ENCODE measurements around the gene CPA2. TPM values are rescaled to one million over a fixed set of nuclear protein-coding genes. Genes with fewer than 3 reads are reported as not detected.
A peak's percentile ranks its signal among the peaks of the same experiment; 100 is the strongest.

The CPA2 gene
- total and polyA plus RNA-seq, 11 donors: 0.17 to 1.1 (median 0.79) TPM; not detected in 6

DNA sequence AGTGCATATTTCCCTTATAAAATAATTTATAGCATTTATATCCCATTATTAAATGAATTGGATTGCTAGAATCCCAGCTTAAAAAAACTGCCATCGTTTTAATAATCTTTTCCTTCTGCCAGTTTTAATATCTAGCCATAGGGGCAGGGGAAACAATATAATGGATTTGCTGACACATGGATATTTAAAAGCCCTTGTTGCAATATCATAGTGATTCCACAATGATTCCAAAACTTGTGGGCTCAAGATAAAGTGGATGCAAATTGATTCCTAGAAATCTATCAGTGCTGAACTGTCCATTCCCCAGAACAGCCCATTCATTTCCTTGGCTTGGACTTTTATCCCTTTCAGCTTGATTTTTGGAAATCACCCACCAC is 2.6 kb downstream of the CPA2 start:
- 82 to 94% (median 88%) methylated on average over 1 of the region's 1 CpG for WGBS, 4 donors
- no peak overlapping the region for H3K4me3 ChIP-seq
- H3K27ac ChIP-seq: no peak overlapping the region
- intact Hi-C loops (cut with DNase I): no loop called here
- ATAC-seq (no peak), DNase-seq (no peak)
- peaks cover 0 to 9% (median 0%) of the 10 kb centered on the region in 9 donors for H3K27me3 ChIP-seq
- peaks cover 0 to 21% (median 2%) of the 10 kb centered on the region in 12 donors for H3K4me1 ChIP-seq
- H3K9me3 ChIP-seq: no peaks in the 10 kb centered on the region
- no peaks in the 10 kb centered on the region for H3K36me3 ChIP-seq
- TF ChIP-seq, protein P1, sequence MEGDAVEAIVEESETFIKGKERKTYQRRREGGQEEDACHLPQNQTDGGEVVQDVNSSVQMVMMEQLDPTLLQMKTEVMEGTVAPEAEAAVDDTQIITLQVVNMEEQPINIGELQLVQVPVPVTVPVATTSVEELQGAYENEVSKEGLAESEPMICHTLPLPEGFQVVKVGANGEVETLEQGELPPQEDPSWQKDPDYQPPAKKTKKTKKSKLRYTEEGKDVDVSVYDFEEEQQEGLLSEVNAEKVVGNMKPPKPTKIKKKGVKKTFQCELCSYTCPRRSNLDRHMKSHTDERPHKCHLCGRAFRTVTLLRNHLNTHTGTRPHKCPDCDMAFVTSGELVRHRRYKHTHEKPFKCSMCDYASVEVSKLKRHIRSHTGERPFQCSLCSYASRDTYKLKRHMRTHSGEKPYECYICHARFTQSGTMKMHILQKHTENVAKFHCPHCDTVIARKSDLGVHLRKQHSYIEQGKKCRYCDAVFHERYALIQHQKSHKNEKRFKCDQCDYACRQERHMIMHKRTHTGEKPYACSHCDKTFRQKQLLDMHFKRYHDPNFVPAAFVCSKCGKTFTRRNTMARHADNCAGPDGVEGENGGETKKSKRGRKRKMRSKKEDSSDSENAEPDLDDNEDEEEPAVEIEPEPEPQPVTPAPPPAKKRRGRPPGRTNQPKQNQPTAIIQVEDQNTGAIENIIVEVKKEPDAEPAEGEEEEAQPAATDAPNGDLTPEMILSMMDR (IDR thresholded peaks at IDR 0.05): no peak
- TF ChIP-seq POLR2A (IDR thresholded peaks at IDR 0.05): no peak

DNA sequence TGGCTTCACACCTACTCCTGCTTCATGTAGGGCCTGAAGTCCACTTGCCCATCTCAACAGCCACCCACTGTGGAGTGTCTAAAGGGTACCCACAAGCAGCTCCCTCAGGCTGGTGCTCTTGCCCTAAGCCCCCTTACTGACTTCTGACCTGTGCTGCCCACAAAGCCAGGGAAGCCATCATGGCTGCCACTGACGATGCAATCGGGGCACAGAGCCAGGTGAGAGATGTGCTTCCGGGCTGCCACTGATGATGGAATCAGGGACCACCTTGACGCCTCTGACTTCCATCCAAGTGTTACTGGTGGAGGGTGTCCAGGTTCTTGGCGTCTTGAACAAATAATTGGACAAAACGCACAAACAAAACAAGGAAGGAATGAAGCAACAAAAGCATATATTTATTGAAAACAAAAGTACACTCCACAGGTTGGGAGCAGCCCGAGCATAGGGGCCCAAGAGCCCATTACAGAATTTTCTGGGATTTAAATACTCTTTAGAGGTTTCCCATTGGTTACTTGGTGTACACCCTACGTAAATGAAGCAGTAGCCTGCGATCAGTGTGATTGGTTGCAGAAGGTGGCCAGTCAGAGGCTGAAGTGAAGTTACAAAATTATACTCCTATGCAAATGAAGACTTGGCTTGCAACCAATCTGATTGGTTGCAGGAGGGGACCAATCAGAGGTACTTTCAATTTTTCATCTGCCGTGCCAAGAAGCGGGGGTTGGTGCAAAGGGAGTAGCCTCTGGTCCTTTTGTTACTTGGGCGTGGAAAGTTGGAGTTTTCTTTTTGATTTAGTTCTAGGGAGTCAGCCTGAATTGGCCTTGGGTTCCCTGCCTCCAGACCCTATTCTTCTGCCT is 4.5 kb downstream of the CPA2 start:
- no peak for ATAC-seq
- Histone ChIP-seq H3K4me3 (no peak overlapping the region), H3K9me3 (no peaks in the 10 kb centered on the region), H3K27ac (no peak overlapping the region), H3K36me3 (no peaks in the 10 kb centered on the region), H3K27me3 (peaks cover 0 to 25% (median 0%) of the 10 kb centered on the region in 9 donors), H3K4me1 (peaks cover 0 to 23% (median 2%) of the 10 kb centered on the region in 12 donors)
- TF ChIP-seq, protein P1 (IDR thresholded peaks at IDR 0.05): no peak
- no peak for TF ChIP-seq POLR2A (IDR thresholded peaks at IDR 0.05)
- DNase-seq: no peak
- 87 to 93% (median 91%) methylated on average over 12 of the region's 12 CpGs for WGBS, 4 donors
- intact Hi-C loops (cut with DNase I): loop anchor here in 6 of 10 donors (5.0 to 10.0 kb wide), 4 partner anchors 81 to 224 kb away; partner anchors contain the start of gene MEST (in 4 of the 6)

DNA sequence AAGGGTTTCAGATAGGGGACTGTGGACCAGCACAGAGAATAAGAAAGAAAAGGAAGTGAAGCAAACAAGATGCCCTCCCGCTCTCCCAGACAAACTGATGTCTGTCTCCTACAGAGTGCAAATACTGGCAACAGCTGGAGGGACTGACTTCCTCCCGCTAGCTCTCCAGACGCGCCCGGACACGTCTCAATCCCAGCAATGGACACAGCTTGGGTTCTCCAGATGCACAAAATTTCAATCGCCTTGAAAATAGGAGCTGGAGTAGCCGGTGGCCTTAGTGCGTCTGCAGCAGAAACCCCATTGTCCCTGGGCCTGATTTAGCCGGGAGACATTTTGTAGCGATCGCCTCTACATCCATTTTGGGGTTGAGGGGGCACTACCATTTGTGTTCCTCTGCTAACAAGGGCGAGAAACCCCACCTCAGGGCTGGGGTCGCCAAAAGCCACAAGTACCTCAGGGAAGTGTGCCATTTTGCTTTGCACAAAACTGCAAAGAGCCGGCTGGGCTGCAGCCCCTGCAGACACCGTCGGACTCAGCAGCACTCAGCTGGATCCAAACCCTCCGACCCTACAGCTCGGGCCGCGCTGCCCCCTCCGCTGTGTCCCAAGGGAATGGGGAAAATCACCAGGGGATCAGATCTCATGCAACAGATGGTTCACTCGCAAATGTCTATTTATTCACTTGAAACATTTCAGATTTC is 5.9 kb downstream of the CPA2 start:
- peaks cover 0 to 25% (median 0%) of the 10 kb centered on the region in 9 donors for H3K27me3 ChIP-seq
- 43 to 57% (median 53%) methylated on average over 22 to 23 of the region's 23 CpGs for WGBS, 4 donors
- no peaks in the 10 kb centered on the region for H3K9me3 ChIP-seq

More for the DNA sequence above, 5.9 kb downstream of the CPA2 start:
- peak overlapping the region in 7 of 12 donors; percentile 1 to 64 (median 29) for H3K27ac ChIP-seq
- intact Hi-C loops (cut with DNase I): loop anchor here in 6 of 10 donors (5.0 to 10.0 kb wide), 4 partner anchors 80 to 222 kb away; partner anchors contain the start of gene MEST (in 4 of the 6)
- peaks cover 0 to 23% (median 3%) of the 10 kb centered on the region in 12 donors for H3K4me1 ChIP-seq
- DNase-seq: peak in 4 of 5 donors; percentile 23 to 63 (median 44)
- H3K4me3 ChIP-seq: peak overlapping the region in 10 of 12 donors; percentile 10 to 43 (median 28)
- peak in 2 of 4 donors; percentile 57 to 79 for ATAC-seq
- H3K36me3 ChIP-seq: no peaks in the 10 kb centered on the region
- TF ChIP-seq, protein P1 (IDR thresholded peaks at IDR 0.05): no peak
- TF ChIP-seq POLR2A (IDR thresholded peaks at IDR 0.05): no peak
